SK-MEL-5 (cell line): ENCODE results near the gene C6orf47. TPM values are rescaled to one million over a fixed set of nuclear protein-coding genes. Genes with fewer than 3 reads are reported as not detected.

Source experiments
- DNase-seq: peaks from one replicate; pipeline ENCODE4 v3.0.0-alpha.2; 2016; ENCODE audit warnings: low read depth, low spot score
- in situ Hi-C: cut with HindIII; loops from 2 replicates; pipeline ENCODE4 v1.10.0; 2016; ENCODE audit warnings: low sequenced_read_pairs, high pct_unique_total_duplicates, low pct_unique_long_range_greater_than_20kb
- total RNA-seq: library from RNA; depleted of rRNA; stranded (reverse); fragments of >200 nt; shearing (Covaris generic); gene quantifications from 2 replicates; pipeline ENCODE4 v1.2.3, GENCODE V29; 2014

C6orf47 gene
- total RNA-seq, 1 experiment from 2014 or later: 24.5 TPM

- DNase-seq: no peak
- in situ Hi-C loops: no loop called here
Observed at GRCh38 chr6:31629014-31629413, 31.6 kb downstream of the C6orf47 start.

DNA sequence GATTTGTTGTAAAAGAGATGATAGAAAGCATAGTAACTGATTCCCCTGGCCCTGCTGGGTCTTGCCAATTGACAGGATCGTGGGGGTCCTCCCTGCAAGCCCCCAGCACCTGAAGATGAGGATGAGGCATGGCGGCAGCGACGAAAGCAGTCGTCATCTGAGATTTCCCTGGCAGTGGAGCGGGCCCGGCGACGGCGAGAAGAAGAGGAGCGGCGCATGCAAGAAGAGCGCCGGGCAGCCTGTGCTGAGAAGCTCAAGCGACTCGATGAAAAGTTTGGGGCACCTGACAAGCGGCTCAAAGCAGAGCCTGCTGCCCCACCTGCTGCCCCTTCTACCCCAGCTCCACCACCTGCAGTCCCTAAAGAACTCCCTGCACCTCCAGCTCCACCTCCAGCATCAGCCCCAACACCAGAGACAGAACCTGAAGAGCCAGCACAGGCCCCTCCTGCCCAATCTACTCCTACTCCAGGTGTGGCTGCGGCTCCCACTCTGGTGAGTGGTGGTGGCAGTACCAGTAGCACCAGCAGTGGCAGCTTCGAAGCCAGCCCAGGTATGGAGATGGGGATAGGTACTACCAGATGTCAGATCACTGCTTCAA is 32.8 kb downstream of the C6orf47 start:
- no peak for DNase-seq
- in situ Hi-C loops: no loop called here

DNA sequence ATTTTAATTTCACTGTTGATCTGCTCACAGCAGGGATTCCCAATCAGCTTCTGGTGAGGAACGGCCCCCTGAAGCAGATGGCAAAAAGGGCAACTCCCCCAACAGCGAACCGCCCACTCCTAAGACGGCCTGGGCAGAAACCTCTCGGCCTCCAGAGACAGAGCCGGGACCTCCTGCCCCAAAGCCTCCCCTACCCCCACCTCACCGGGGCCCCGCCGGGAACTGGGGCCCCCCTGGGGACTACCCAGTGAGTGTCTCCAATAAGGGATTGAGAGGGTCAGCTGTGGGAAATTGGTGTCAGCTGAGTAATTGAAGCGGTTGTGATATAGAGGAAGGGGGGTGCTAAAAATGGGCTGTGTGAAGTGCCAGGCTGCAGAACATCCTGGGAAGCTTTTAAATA is 33.6 kb downstream of the C6orf47 start:
- no peak for DNase-seq
- in situ Hi-C loops: no loop called here

- DNase-seq: no peak
- in situ Hi-C loops: no loop called here
Observed at GRCh38 chr6:31624070-31624469, 36.5 kb downstream of the C6orf47 start.

GRCh38 chr6:31622684-31623091 is 37.9 kb downstream of the C6orf47 start:
- DNase-seq: no peak
- in situ Hi-C loops: no loop called here

DNA sequence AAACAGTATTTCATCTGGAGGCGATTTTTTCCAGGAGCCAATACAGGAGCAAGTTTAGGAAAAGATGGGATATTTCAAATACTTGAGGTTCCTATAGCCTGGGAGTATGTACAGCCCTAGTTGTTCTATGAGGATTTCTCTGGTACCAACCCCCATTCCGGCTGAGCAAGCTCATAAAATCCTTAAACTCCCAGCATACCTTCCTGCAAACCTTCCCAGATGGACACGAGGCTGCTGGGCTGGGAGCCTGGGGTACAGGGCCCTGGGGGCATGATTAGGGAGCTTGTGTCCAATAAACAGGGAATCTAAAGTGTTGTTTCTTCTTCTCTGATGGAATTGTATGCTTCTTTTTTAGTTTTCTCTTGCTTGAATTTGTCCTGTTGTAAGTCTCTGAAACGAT is 38.6 kb downstream of the C6orf47 start:
- no peak for DNase-seq
- in situ Hi-C loops: no loop called here

DNA sequence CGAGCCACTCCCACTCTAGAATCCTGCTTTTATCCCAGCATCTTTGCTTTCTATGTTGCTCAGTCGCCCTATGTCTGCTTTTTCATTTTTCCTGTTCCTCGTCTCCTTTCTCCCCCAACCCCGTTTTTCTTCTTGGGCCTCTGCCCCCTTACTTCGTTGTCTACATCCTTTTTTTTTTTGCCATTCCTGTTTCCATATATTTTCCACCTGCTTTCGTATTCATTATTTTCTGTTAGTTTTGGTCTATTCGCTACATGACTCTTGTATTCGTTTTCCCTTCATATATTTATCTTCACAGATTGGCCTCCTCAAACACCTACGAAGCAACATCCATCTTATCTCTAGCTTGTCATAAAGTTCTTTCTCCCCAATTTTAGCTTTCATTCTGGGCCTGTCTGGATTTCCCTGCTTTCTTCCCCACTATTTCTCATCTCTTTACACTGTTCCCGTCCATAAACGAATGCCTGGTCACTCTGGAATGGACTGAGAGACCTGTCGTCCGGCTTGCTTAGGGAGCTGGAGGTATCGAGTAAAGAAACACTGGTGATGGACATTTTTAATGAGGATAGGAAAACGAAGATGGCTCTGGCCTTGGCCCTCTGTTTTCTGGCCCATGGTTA is 39.1 kb downstream of the C6orf47 start:
- no peak for DNase-seq
- in situ Hi-C loops: no loop called here

- in situ Hi-C loops: no loop called here
- peak; percentile 71 for DNase-seq
Observed at GRCh38 chr6:31620586-31621319, 39.8 kb downstream of the C6orf47 start, which contains the start of gene PRRC2A. TSS of gene PRRC2A (plus strand) at chr6:31620715. CDS start at chr6:31622790, 2,075 bp downstream.

DNA sequence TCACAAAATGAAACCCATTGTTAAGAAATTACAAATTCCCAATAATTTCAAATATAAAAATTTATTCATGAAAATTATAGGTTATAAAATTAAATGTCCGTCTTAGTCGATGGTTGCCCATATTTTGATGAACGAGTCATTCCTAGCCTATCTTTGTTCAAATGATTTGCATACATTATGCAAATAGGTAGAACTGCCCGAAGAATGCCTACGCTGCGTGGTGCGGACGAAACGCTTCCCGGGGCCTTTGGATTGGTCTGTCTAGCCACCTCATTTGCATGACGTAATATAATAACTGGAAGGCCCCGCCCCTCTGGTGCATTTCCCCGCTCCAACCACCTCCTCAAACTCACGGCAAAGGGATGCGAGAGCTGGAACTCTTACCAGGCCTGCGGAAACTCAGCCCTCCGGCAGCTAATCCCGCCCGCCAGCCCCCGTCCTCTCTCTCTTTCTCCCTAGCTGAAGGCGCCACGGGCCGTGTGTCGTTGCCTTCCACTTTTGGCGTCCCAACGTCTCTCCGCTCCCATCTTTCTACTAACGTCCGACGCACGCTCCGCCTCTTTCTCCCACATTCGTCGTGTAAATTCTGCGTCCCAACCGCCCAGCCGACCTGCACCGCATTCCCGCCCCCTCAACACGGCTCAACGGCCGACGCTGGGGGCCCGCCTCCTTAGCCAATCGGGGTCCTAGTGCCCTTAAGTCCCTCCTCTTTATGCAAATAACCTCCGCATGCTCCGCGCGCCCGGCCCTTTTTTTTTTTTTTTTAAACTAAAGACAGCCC is 40.6 kb downstream of the C6orf47 start:
- DNase-seq: peak; percentile 98
- in situ Hi-C loops: no loop called here

- in situ Hi-C loops: no loop called here
Observed at GRCh38 chr6:31617010-31617409, 43.6 kb downstream of the C6orf47 start.

DNA sequence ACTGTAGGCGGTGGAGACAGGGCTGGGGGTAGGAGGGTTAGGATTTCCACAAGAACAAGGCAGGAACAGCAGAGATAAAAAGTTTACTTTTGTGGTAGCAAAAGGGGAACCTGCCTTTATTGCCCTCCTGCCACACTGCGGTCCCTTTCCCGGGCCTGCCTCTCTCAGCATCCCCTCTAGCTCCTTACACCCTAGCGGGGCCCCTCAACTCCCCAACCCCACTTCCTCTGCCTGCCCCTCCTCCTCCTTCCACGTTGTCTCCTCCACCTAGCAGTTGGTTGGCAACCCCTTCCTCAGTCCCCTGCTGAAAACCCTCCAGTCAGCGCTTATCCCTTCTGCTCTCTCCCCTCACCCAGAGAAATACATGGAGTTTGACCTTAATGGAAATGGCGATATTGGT is 44.8 kb downstream of the C6orf47 start:
- in situ Hi-C loops: no loop called here
- DNase-seq: no peak

More at GRCh38 chr6:31617010-31617409, 43.6 kb downstream of the C6orf47 start:
- no peak for DNase-seq

GRCh38 chr6:31614684-31615578 is 45.6 kb downstream of the C6orf47 start, which contains the start of gene AIF1:
TSS of gene AIF1 (plus strand) at chr6:31615234. CDS start at chr6:31615330, 96 bp downstream.
- in situ Hi-C loops: no loop called here
- DNase-seq: no peak

DNA sequence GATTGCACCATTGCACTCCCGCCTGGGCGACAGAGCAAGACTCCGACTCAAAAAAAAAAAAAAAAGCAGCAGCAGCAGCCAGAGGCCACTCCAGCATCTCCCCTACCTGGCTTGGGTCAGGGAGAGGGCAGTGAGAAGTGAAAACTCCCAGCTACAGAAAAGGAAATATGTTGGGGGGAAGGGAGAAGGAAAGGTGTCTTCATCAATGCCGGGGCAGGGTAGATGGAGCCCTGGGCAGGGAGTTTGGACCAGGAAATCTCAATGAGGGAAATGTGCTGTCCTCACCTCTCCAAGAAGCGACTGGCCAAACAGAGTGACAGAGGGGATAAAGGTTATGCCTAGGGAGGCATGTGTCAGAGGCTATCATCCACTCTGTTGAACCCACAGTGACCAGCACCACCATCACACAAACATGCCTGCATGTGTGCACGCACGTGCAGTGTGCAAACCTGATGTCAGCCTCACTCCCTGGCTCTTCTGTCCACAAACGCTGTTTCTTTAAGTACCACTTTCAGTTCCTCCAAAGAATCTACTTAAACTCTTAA is 46.4 kb downstream of the C6orf47 start:
- in situ Hi-C loops: no loop called here
- no peak for DNase-seq

DNA sequence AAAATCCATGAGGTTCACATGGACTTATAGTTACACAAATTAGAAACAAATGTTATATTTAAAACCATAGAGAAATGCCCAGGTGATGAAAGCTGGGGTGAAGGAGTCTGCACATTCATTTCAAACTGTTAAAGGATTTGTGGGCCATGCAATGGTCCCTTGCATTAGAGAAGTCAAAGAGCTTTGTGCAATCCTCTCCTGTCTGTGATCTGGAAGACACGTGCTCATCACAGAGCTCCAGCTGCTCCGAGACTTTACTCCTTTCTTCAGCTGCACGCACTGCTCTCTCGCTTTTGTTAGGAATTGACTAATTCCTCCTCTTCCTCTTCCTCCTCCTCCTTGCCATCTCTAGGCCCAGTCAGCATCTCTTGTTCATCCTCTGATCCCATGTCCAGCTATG is 49.6 kb downstream of the C6orf47 start:
- no peak for DNase-seq
- in situ Hi-C loops: no loop called here

DNA sequence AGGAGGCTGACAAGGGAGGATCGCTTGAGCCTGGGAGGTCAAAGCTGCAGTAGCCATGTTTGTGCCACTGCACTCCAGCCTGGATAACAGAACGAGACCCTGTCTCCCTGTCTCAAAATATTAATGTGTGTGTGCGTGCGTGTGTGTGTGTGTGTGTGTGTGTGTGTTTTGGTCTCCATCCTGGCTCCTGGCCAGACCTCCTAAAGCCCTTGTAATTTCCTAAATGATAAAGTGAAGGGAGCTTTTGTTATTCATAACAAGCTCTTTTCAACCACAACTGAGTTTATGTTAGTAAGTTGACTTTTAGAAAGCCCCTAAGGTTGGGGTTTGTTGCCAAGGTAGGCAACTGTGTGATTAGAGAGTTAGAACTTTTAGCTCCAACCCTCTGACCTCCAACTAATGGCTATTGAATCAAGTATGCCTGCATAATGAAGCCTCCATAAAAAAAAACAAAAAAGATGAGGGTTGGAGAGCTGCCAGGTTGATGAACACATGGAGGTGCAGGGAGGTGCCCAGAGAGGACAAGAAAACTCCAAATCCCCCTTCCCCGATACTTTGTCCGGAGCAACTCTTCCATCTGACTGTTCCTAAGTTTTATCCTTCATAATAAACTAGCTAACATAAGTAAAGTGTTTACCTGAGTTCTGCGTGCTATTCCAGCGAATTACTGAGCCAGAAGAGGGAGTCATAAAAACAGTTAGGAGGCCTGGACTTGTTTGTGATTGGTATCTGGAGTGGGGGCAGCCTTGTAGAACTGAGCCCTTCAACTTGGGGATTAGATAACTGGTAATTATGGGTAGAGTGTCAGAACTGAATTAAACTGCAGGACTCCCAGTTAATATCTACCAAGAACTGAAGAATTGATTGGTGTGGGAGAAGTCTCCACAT is 50.8 kb downstream of the C6orf47 start:
- in situ Hi-C loops: no loop called here
- DNase-seq: no peak
